HG03103 (cell line): ENCODE measurements around the gene SNRNP70.
"Not testable (repeated sequence)": the region's sequence is repeated elsewhere in the genome, so short reads cannot be mapped to it uniquely, and the experiment has no call there.

Source experiments
- ATAC-seq: cut with Tn5 transposase; IDR thresholded peaks from one replicate; pipeline ENCODE4 v1.9.1; 2021; ENCODE audit warnings: low read depth; ENCODE audit not compliant: unreplicated experiment

SNRNP70 gene

DNA sequence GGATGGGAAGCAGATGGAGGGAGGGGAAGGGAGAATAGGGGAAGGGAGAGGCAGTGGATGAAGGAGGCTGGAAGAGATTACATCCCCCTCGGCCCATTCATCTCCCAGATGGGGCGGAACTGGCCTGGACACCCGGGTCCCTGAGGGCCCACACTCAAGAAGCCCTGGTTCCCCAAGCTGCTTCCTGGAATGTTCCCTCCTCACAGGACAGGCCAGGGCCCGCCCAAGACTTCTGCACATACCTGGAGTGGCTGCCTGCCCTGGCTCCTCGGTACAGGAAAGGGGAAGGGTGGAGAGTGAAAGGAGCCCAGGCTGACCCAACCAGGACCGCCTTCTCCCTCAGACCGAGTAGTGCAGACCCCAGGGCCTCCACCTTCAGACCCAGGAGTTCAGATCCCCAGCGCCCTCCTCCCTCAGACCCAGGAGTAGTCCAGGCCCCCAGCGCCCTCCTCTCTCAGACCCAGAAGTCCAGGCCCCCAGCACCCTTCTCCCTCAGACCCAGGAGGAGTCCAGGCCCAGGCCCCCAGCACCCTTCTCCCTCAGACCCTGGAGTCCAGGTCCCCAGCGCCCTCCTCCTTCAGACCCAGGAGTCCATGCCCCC, 21.1 kb upstream of the SNRNP70 start:
- ATAC-seq, result no peak

DNA sequence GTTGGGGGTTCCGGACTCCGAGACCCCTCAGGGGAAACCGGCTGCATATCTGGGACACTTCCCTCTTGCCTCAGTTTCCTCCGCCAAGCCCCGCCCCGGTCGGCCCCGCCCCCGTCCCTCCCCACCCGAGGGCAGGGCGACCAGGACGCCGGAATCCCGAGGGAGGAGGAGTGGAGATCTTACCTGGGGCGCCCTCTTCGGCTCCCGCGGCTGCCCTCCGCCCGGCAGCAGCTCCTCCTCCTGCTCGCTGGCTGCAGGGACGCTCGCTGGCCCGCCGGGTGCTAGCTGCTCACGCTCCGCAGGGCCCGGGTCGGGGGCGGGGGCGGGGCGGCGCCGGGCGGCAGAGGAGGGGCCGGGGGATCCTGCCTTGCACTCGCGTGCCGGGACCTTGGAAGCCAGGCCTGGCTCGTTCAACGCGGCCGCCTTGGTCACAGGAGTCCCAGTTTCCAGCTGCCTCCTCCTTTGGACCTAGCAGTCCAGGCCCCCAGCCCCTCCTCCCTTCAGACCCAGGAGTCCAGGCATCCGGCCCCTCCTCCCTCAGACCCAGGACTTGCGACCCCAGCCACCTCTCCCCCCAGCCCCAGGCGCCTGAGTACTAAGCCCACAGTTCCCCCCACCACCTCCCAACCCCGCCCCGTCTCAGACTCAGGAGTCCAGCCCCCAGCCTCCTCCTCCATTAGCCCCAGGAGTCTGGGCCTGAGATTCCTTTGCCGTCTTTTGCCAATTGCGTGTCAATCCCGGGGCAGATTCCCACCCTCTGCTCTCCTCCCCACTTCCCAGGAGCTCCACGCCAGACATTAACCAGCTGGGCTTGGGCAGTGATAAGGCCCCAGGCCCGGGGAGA, 20.3 kb upstream of the SNRNP70 start, which contains the start of gene NTF4:
Gene NTF4 (minus strand): TSS at position 51 of the 844 bp plus-strand sequence. CDS start 2,821 bp downstream, outside the sequence.
- no peak for ATAC-seq

DNA sequence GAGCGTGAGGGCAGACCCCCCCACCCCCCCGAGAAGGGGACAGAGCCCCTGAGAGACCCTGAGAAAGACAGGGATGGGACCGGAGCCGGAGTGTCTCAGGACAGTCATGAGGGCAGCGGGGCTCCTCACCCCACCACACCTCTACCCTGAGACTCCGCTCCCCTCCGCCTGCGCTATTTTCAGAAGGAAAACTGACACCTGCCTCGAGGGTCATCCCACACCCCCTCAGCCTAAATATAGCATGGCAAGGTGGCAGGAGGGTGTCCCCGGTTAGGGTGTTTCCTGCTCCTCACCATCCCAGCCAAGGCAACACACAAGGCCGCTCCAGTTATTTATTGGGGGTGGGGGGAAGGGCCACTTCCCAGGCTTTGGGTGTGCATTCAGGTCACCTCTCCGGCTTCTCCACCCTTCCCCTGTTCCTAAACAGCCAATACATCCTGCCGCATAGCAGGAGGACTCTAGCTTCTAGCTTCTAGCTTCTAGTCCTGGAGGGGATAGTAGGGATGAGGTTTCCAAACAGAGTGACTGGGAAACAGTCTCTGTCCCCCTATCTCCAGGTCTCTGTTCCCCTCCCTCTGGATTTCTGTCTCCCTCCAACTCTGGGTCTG, 19.2 kb upstream of the SNRNP70 start:
- no peak for ATAC-seq

DNA sequence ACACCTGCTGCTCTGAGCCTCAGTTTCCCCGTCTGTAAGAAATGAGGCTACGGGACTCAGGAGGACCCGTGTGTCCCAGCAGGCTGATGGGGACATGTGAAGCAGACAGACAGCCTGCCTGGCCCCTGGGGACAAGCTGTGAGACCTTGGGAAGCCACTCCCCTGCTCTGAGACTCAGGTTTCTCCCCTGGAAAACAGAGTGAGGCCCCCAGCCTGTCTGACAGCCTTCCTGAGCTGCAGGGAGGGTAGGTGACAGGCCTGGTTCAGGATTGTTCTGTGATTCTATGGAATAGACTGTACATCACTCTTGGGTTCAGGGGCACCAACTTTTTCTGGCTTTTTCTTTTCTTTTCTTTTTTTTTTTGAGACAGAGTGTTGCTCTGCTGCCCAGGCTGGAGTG, 17.7 kb upstream of the SNRNP70 start:
- ATAC-seq, result no peak

DNA sequence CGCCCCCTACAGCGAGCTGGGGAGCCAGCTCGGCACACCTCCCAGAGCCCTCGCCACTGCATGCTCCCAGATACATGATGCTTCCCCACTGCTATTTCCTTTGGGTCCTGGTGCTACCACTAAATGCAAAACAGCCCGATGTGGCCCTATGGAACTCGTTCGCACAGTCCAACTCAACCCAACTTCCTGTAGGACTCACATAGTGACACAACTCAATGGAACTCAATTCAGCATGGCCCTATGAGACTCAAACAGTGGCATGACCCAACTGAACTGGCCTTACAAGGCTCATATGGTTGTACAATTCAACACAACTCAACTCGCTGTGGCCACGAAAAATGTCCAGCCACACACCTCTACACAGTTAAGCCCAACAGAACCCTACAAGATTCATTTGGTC, 16.2 kb upstream of the SNRNP70 start:
- no peak for ATAC-seq

DNA sequence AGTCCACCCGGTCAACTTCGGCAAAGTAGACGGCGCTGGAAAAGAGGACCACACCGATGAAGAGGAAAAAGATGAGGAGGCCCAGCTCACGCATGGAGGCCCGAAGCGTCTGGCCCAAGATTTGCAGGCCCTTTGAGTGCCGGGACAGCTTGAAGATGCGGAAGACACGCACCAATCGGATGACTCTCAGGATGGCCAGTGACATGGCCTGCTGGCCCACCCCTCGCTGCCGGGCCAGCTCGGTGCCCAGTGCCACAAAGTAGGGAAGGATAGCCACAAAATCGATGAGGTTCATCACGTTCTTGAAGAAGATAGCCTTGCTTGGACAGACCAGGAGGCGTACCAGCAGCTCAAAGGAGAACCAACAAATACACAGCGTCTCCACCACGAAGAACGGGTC, 14.8 kb upstream of the SNRNP70 start:
- ATAC-seq, result no peak

DNA sequence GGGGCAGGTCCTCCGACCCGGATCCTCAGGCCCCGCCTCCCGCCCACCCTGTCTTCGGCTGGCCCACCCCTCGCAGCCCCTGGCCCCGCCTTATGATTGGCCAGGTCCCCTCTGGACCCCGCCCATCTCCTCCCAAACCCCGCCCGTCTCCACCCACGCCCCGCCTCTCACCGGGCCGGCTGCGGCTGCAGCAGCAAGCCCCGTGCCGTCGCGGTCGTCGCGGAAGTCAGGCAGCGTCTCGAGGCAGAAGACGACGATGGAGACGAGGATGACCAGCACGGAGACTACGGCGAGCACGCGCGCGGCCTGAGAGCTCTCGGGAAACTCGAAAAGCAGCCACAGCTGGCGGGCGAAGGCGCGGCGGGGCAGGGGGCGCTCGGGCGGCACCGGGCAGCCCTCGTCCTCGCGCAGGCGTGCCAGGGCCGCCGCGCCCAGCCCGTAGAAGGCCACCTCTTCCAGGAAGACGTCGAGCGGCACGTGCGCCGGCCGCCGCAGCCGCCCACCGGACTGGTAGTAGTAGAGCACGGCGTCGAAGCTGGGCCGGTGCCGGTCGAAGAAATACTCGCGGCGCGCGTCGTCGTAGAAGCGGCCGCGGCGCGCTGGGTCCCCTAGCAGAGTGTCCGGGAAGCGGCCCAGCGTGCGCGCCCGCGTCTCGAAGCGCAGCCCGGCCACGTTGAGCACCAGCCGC, 13.2 kb upstream of the SNRNP70 start:
- ATAC-seq, result no peak

DNA sequence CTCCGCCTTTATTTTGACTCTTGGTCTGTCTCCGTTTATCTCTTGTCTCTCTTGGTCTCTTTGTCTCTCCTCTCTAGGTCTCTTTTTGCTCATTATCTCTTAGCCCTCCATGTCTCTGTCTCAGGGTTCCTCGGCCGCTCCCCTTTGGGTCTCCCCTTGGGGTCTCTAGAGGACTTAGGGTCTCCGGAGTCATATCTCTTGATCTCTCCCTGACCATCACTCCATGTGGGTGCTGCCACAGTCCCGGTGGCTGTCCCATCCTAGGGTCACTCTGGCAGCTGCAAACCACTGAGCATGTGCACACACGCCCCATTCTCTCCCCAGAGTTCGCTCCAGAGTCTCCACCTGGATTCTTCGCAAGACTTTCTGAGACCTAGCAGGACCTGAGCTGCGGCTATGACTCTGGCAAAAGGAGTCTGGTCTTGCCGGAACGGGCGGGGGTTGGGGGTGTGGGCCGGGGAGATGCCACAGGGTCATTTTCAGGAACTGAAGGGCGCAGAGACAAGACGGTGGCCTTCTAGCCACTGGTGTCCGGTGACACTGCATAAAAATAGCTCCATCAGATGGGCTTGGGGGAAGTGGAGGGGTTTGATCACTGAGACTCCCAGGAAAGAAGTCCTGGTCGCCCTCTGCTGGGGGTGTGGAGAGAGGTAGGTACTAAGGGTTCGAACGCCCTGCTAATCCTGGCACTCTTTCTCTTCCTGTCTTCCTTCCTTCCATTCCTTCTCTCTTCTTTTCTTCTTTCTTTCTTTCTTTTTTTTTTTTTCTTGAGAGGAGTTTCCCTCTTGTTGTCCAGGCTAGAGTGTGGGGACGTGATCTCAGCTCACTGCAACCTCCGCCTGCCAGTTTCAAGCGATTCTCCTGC, 11.5 kb upstream of the SNRNP70 start:
- no peak for ATAC-seq

DNA sequence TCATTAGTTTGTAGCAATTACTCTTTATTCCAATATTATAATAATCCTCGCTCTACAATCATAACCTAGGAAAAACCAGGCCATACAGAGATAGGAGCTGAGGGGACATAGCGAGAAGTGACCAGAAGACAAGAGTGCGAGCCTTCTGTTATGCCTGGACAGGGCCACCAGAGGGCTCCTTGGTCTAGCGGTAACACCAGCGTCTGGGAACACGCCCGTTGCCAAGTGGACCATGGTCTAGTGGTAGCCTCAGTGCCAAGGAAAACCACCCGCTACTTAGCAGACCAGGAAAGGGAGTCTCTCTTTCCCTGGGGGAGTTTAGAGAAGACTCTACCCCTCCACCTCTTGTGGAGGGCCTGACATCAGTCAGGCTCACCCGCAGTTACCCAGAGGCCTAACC, 10.4 kb upstream of the SNRNP70 start:
- not testable (repeated sequence) for ATAC-seq

DNA sequence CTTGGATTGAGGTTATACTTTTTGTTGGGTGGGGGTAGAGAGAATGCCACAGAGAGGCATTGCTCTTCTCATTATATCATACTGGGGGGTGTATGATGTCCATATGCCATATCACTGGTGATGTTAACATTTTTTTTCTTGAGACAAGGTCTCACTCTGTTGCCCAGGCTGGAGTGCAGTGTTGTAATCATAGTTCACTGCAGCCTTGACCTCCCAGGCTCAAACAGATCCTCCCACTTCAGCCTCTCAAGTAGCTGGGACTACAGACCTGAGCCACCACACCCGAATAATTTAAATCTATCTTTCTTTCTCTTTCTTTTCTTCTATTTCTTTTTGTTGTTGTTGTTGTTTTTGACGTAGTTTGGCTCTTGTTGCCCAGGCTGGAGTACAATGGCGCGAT, 4.9 kb upstream of the SNRNP70 start:
- ATAC-seq, result no peak

DNA sequence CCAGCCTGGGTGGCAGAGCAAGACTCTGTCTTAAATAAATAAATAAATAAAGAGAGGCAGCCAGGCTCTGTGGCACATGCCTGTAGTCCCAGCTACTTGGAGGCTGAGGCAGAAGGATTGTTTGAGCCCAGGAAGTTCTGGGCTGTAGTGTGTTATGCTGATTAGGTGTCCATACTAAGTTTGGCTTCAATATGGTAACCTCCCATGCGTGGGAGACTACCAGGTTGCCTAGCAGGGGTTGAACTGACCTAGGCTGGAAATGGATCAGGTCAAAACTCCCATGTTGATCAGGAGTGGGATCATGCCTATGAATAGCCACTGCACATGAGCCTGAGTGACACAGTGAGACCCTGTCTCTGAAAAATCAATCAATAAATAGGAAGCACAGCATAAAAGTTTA, 4.0 kb upstream of the SNRNP70 start:
- ATAC-seq, result no peak

DNA sequence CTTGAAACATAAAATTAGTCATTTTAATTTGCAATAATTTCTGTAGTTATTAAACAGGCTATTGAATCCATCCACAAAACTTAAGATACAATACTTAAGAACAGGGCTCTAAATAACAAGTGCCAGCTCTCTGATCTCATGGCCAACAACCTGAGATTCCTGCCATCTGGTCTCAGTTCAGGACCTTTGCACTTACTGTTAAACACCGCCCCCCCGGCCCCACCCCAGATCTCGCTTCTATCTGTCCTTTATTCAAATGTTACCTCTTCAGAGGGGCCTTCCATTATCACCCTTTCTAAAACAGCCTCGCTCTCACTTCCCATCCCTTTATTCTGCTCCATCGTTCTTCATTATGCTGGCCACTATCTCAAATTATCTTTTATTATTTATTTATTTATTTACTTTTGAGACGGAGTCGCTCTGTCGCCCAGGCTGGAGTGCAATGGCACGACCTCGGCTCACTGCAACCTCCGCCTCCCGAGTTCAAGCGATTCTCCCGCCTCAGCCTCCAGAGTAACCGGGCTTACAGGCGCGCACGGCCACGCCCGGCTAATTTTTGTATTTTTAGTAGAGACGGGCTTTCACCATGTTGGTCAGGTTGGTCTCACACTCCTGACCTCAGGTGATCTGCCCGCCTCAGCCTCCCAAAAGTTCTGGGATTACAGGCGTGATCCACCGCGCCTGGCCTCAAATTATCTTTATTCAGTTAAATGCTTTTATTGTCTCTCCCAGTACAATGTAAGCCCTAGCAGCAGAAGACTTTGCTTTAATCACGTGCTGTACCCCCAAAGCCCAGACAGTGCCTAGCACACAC, 838 bp upstream of the SNRNP70 start:
- no peak for ATAC-seq

DNA sequence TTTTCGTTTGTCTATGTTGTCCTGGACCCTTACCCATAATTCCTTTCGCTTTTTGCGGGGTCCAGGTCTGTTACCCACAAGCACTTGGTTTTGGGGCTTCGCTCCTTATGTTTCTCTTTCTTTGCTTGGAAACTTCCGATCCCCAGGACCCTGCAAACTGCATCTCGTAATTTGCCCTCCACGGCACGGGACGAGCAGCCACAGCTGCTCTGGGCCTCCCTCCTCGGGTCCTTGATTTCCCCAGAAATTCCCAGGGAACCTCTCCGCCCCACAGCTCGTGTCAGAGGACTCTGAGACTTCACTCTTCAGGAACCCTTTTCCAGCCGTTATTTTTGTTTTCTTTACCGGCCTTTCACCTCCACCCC, 599 bp downstream of the SNRNP70 start:
- no peak for ATAC-seq

DNA sequence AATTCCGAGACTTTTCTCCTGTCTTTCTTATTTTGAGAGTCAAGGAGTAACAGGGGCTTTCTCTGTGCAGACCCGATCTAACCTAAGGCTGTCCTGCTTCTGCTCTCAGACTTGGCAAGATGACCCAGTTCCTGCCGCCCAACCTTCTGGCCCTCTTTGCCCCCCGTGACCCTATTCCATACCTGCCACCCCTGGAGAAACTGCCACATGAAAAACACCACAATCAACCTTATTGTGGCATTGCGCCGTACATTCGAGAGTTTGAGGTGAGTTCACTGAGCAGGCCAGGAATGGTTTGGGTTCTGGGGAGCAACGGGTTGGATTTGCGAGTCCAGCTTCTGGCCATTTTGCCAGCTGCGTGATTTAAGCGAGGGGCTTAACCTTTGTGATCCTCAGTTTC, 1.0 kb downstream of the SNRNP70 start:
- ATAC-seq, result no peak

DNA sequence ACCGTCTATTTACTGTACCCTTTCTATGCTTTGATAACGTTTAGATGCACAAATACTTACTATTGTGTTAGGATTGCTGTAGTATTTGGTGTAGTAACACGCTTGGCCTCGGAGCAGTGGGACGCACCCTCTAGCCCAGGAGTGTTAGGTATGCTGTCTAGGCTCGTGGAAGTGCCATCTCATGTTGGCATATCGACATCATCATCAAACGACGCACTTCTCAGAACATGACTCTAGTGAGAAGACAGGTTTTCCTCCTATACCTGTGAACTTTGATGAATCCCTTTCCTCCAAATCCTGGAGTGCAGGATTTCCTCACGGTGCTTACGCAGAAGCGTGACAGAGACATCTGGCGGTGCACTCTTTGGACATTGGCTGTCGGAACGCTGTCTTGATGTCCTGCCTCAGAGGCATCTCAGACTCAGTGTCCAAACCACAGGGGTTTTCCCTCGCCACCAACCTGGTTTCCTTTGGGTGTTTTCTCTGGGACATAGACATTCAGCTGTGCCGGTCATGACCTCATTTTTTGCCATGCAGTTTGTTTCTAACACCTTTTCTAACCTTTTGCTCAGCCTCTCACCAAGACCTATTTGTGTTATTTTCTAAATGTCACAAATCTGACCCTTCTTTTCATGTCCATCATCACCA, 6.3 kb downstream of the SNRNP70 start:
- no peak for ATAC-seq

DNA sequence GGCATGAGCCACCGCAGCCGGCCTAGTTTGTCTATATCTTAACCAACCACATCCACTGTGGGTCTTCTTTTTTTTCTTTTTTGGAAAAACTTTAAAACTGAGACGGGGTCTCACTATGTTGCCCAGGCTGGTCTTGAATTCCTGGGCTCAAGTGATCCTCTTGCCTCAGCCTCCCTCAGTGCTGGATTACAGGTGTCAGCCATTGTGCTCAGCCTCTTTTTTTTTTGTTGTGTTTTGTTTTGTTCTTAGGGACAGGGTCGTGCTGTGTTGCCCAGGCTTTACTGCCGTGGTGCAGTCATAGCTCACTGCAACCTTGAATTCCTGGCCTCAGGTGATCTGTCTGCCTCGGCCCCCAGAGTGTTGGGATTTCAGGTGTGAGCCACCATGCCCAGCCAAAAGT, 7.4 kb downstream of the SNRNP70 start:
- no peak for ATAC-seq

DNA sequence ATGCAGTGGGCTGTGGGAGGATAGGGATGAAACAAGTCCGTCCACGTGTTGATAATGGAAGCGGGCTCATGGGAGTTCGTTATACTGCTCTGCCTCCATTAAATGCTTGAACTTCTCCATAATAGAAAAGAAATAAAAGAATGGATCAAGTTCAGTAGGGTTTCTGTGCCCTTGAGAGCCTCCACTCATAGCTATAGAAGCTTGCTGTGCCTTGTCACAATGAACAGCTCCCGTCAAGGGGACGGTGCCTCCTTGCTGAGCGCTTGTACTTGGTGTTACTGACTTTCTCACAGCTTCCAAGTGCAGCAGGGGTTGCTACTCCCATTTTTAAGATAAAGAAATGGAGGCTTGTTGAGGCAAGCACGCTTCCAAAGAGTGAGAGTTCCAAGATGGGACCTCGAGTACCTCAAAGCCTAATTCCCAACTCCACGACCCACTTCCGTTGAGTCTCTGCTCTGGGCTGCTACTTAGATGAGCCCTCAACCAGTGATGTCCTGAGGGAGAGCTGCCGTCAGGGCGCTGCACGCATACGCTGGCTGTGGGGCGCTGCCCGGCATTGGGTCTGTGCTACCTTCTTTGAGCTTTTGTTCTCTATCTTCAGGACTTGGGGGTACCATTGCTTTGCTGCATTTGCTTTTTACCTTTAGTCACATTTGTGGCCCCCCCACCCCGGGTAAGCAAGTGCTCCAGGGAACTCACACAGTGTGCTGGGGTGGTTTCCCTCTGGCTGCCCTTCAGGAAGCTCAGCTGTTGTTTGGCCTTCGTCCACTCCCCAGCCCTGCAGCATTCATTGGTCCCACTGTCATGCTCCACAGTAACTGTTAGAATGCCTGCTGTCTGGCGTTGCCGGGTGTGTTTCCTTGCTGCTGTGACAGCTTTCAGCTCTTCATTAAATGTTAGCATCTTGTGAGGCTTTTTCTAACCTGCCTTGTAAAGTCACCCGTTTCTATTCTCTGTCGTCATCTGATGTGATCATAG, 9.5 kb downstream of the SNRNP70 start:
- ATAC-seq, result no peak
